NCI-H2171 (cell line): ENCODE measurements around the gene COBL.

Source experiments
- DNase-seq: peaks from one replicate; lab custom pipeline; 2025; lab: John Stamatoyannopoulos, UW

Gene COBL

GRCh38 chr7:51327287-51327717 lies 10.7 kb upstream of the COBL start:
- DNase-seq, result no peak

- no peak for DNase-seq
Measured at GRCh38 chr7:51326656-51327286, 10.2 kb upstream of the COBL start.

GRCh38 chr7:51325908-51326307 lies 9.3 kb upstream of the COBL start:
- DNase-seq, result no peak

- no peak for DNase-seq
Measured at GRCh38 chr7:51325261-51325676, 8.7 kb upstream of the COBL start.

- no peak for DNase-seq
Measured at GRCh38 chr7:51324206-51324898, 7.7 kb upstream of the COBL start.

- DNase-seq, result no peak
Measured at GRCh38 chr7:51321961-51322515, 5.4 kb upstream of the COBL start.

- DNase-seq, result no peak
Measured at GRCh38 chr7:51318886-51319579, 2.4 kb upstream of the COBL start.

- DNase-seq, result no peak
Measured at GRCh38 chr7:51318001-51318400, 1.4 kb upstream of the COBL start.

GRCh38 chr7:51317582-51317910 lies 937 bp upstream of the COBL start:
- DNase-seq, result no peak

GRCh38 chr7:51316262-51316665 lies 345 bp downstream of the COBL start:
- DNase-seq, result peak; percentile 26

- peak; percentile 20 for DNase-seq
Measured at GRCh38 chr7:51315393-51316261, 982 bp downstream of the COBL start.

GRCh38 chr7:51314726-51315125 lies 1.9 kb downstream of the COBL start:
- DNase-seq, result no peak

GRCh38 chr7:51313738-51314425 lies 2.7 kb downstream of the COBL start:
- no peak for DNase-seq

- no peak for DNase-seq
Measured at GRCh38 chr7:51312951-51313737, 3.5 kb downstream of the COBL start.

- DNase-seq, result no peak
Measured at GRCh38 chr7:51311166-51311565, 5.4 kb downstream of the COBL start.

GRCh38 chr7:51310131-51310583 lies 6.5 kb downstream of the COBL start:
- DNase-seq, result no peak

GRCh38 chr7:51309361-51310130 lies 7.1 kb downstream of the COBL start:
- DNase-seq, result no peak

GRCh38 chr7:51308696-51309095 lies 7.9 kb downstream of the COBL start:
- no peak for DNase-seq

- no peak for DNase-seq
Measured at GRCh38 chr7:51308265-51308664, 8.3 kb downstream of the COBL start.
